H1 (cell line): ENCODE measurements around the gene UBXN11. TPM values are rescaled to one million over a fixed set of nuclear protein-coding genes. Genes with fewer than 3 reads are reported as not detected.

Experiments used
- CTCF ChIA-PET: fragments of 300-600 bp; sonication (Branson Sonifier 250); formaldehyde crosslinking; loops from one replicate; lab custom pipeline; 2021; ENCODE audit not compliant: partially characterized antibody; lab: Charles Lee
- POLR2A ChIA-PET: fragments of 300-600 bp; sonication (Branson Sonifier 250); formaldehyde crosslinking; loops from one replicate; lab custom pipeline; 2021; ENCODE audit warnings: inconsistent platforms; ENCODE audit not compliant: partially characterized antibody; lab: Charles Lee
- DNase-seq, 2 experiments: peaks; one replicate each; pipeline versions ENCODE4 v3.0.0 to v3.0.0-alpha.2; 2010 to 2022; ENCODE audit warnings: low spot score in 2 of 2, low read depth in 1 of 2, mixed read lengths in 1 of 2
- FAIRE-seq: peaks from 2 replicates; lab custom pipeline; 2011; peaks lifted over from hg19 to GRCh38; lab: Jason Lieb, UNC
- H2AFZ ChIP-seq: 2 replicates; pipeline ENCODE4 v1.8.1; 2012; ENCODE audit warnings: low read length, inconsistent platforms
- H2AK5ac ChIP-seq: 2 replicates; pipeline ENCODE4 v1.6.1; 2013; ENCODE audit warnings: low read depth, low read length
- H2BK120ac ChIP-seq: replicated peaks from 2 replicates; pipeline ENCODE3; 2013; ENCODE audit warnings: low read depth, low read length, inconsistent platforms
- H2BK12ac ChIP-seq: 2 replicates; pipeline ENCODE4 v1.6.1; 2013; ENCODE audit warnings: low read depth, low read length
- H2BK15ac ChIP-seq: 2 replicates; pipeline ENCODE4 v1.6.1; 2013; ENCODE audit warnings: low read length
- H2BK20ac ChIP-seq: 2 replicates; pipeline ENCODE4 v1.6.1; 2013; ENCODE audit warnings: low read length
- H2BK5ac ChIP-seq: 2 replicates; pipeline ENCODE4 v1.6.1; 2013; ENCODE audit warnings: low read depth, low read length
- H3K14ac ChIP-seq: 2 replicates; pipeline ENCODE4 v1.6.1; 2013; ENCODE audit warnings: inconsistent platforms; ENCODE audit not compliant: insufficient read length
- H3K18ac ChIP-seq: 2 replicates; pipeline ENCODE4 v1.6.1; 2013; ENCODE audit warnings: low read length; ENCODE audit errors: extremely low read depth
- H3K23ac ChIP-seq: 2 replicates; pipeline ENCODE4 v1.6.1; 2013; ENCODE audit warnings: inconsistent platforms; ENCODE audit not compliant: insufficient read length
- H3K23me2 ChIP-seq: 2 replicates; pipeline ENCODE4 v1.6.1; 2013; ENCODE audit warnings: low read depth, low read length
- H3K27ac ChIP-seq: 2 replicates; pipeline ENCODE4 v1.6.1; 2011; ENCODE audit warnings: low read depth, low read length, inconsistent platforms
- H3K27me3 ChIP-seq, 4 experiments: replicated peaks in 1 of 4; 1 replicate in 1 of 4; 2 replicates in 3 of 4; pipeline versions ENCODE4 v1.6.1 to v1.8.1; 2011 to 2013; ENCODE audit warnings: low read length in 3 of 4, mild to moderate bottlenecking in 3 of 4, inconsistent platforms in 2 of 4, mixed read lengths in 2 of 4, moderate library complexity in 1 of 4; ENCODE audit not compliant: control insufficient read depth in 3 of 4, insufficient read depth in 3 of 4; ENCODE audit errors: extremely low read depth in 1 of 4
- H3K36me3 ChIP-seq, 4 experiments: 2 replicates each; pipeline versions ENCODE4 v1.6.1 to v1.8.1; 2011 to 2013; ENCODE audit warnings: mild to moderate bottlenecking in 4 of 4, low read length in 3 of 4, moderate library complexity in 2 of 4, control low read depth in 1 of 4, inconsistent platforms in 1 of 4; ENCODE audit not compliant: insufficient read depth in 4 of 4, control insufficient read depth in 2 of 4
- H3K4ac ChIP-seq: replicated peaks from 2 replicates; pipeline ENCODE3; 2013; ENCODE audit warnings: low read length, low read depth, mixed read lengths, inconsistent platforms; ENCODE audit not compliant: insufficient read length
- H3K4me1 ChIP-seq, 4 experiments: replicated peaks in 1 of 4; 1 replicate in 1 of 4; 2 replicates in 3 of 4; pipeline versions ENCODE4 v1.6.1 to v1.8.1; 2011 to 2013; ENCODE audit warnings: low read length in 3 of 4, inconsistent platforms in 2 of 4, mixed read lengths in 1 of 4; ENCODE audit not compliant: insufficient read depth in 4 of 4, control insufficient read depth in 3 of 4
- H3K4me2 ChIP-seq, 2 experiments: 2 replicates each; pipeline versions ENCODE4 v1.6.1 to v1.8.1; 2011 to 2013; ENCODE audit warnings: low read depth in 2 of 2, low read length in 2 of 2, control low read depth in 1 of 2, inconsistent platforms in 1 of 2, mild to moderate bottlenecking in 1 of 2; ENCODE audit not compliant: insufficient read depth in 1 of 2
- H3K4me3 ChIP-seq, 4 experiments: fragments of 200-600, 300-600 bp in 1 of 4; sonication (generic), shearing (Covaris generic), sonication (Bioruptor Twin) in 1 of 4; 2 replicates each; pipeline versions ENCODE4 v1.5.1 to v1.8.1; 2011 to 2016; ENCODE audit warnings: low read length in 4 of 4, low read depth in 3 of 4, control low read depth in 2 of 4, inconsistent platforms in 2 of 4, mild to moderate bottlenecking in 2 of 4, mixed read lengths in 1 of 4, moderate library complexity in 1 of 4; ENCODE audit not compliant: insufficient read depth in 2 of 4; ENCODE audit errors: extremely low read depth in 1 of 4
- H3K56ac ChIP-seq: replicated peaks from 2 replicates; pipeline ENCODE3; 2013; ENCODE audit warnings: low read depth, mild to moderate bottlenecking, mixed read lengths, low read length, inconsistent platforms; ENCODE audit not compliant: insufficient read length
- H3K79me1 ChIP-seq: 2 replicates; pipeline ENCODE4 v1.6.1; 2013; ENCODE audit warnings: low read depth, low read length, control low read depth
- H3K79me2 ChIP-seq, 2 experiments: 2 replicates each; pipeline versions ENCODE4 v1.6.1 to v1.8.1; 2012 to 2013; ENCODE audit warnings: low read length in 2 of 2, mild to moderate bottlenecking in 2 of 2, inconsistent platforms in 1 of 2; ENCODE audit not compliant: insufficient read depth in 2 of 2, control insufficient read depth in 1 of 2
- H3K9ac ChIP-seq, 4 experiments: replicated peaks in 1 of 4; 1 replicate in 1 of 4; 2 replicates in 3 of 4; pipeline versions ENCODE4 v1.6.1 to v1.8.1; 2011 to 2013; ENCODE audit warnings: low read depth in 3 of 4, low read length in 3 of 4, control low read depth in 2 of 4, mild to moderate bottlenecking in 2 of 4, moderate library complexity in 2 of 4, inconsistent platforms in 1 of 4; ENCODE audit errors: extremely low read depth in 1 of 4
- H3K9me3 ChIP-seq, 2 experiments: 2 replicates each; pipeline versions ENCODE4 v1.6.1 to v1.8.1; 2012 to 2013; ENCODE audit warnings: mild to moderate bottlenecking in 2 of 2, moderate library complexity in 2 of 2, control low read depth in 1 of 2, inconsistent platforms in 1 of 2, low read depth in 1 of 2, low read length in 1 of 2, mixed read lengths in 1 of 2; ENCODE audit not compliant: insufficient read depth in 2 of 2
- H4K20me1 ChIP-seq, 2 experiments: replicated peaks in 1 of 2; 2 replicates each; pipeline versions ENCODE3 to v1.8.1; 2011 to 2013; ENCODE audit warnings: inconsistent platforms in 2 of 2, low read length in 2 of 2, mild to moderate bottlenecking in 1 of 2; ENCODE audit not compliant: insufficient read depth in 2 of 2, control insufficient read depth in 1 of 2
- H4K5ac ChIP-seq: 2 replicates; pipeline ENCODE4 v1.6.1; 2013; ENCODE audit warnings: low read length, low read depth, mixed read lengths, inconsistent platforms; ENCODE audit not compliant: insufficient read length
- H4K8ac ChIP-seq: 2 replicates; pipeline ENCODE4 v1.8.0; 2013; ENCODE audit warnings: mild to moderate bottlenecking, moderate library complexity, low read length, inconsistent platforms; ENCODE audit not compliant: insufficient read depth; ENCODE audit errors: extremely low read depth
- H4K91ac ChIP-seq: replicated peaks from 2 replicates; pipeline ENCODE3; 2013; ENCODE audit warnings: low read length, mixed read lengths, inconsistent platforms; ENCODE audit not compliant: insufficient read length
- WGBS, 2 experiments: shearing (Covaris generic) in 1 of 2; methylation state at CpG; one replicate each; pipeline versions ENCODE4 v1.1.6 to v1.1.7; 2013 to 2015; ENCODE audit warnings: low lambda C conversion rate in 2 of 2, mixed read lengths in 2 of 2, inconsistent platforms in 1 of 2, low coverage in 1 of 2, missing lambda C conversion rate in 1 of 2; ENCODE audit not compliant: insufficient replicate concordance in 2 of 2, insufficient coverage in 1 of 2, insufficient read length in 1 of 2; ENCODE audit errors: extremely low coverage in 1 of 2, missing lambda C conversion rate in 1 of 2; 5-methylcytosine and 5-hydroxymethylcytosine counted together
- polyA plus RNA-seq, 7 experiments: library from polyadenylated mRNA; depleted of rRNA in 3 of 7; stranded (reverse) in 5 of 7; unstranded in 2 of 7; fragments of >200 nt in 5 of 7; fragments of 200-250 nt in 2 of 7; gene quantifications; 1 replicate in 5 of 7; 2 replicates in 1 of 7; 4 replicates in 1 of 7; pipeline versions ENCODE4 v1.2.1 to v1.2.3, GENCODE V29; 2011 to 2013; ENCODE audit warnings: missing spikeins in 2 of 7, mixed read lengths in 2 of 7
- total RNA-seq: library from RNA; stranded (reverse); fragmentation: NEBNext Ultra II Directional; extraction: Animal tissue kit (Norgen Biotek cat#: 25700); gene quantifications from 2 replicates; pipeline ENCODE4 v1.2.1, GENCODE V29; 2021

UBXN11 gene
- total and polyA plus RNA-seq, 2 of the 8 experiments (the other 6 are each of a cell fraction or from before 2014, with no cell fraction given): 6.3 to 10.4 TPM

DNA sequence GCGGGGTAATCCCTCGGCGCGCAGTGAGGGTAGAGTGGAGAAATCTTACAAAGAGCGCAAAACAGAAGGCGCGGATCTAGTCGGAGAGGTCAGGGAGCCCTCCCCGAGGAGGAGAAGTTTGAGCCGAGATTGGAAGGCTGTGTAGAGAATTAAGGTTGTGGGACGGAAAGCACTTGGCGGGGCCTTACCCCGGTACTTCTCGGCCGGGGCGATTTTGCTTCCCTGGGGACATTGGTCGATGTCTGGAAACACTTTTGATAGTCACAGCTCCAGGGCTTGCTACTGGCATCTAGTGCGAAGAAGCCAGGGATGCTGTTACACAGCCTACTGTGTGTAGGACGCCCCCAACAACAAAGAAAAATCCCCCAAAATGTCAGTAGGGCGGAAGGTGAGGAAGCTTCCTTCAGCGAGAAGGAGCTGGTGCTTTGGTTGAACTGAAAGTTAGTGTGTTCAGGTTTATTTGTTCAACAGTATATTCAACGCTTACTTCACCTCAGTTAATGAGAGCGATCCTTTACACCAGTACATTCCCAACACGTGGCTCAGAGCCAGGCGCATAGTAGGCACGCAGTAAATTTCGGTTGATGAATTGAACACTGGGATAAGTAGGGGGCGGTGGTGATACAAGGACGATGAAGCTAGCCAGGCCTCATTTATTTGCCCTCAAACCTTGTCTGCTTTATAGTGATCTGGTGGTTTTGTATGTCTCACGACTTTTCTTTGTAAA lies 71.6 kb downstream of the UBXN11 start:
- H2BK15ac ChIP-seq: no peak overlapping the region
- H3K79me1 ChIP-seq: peaks cover 9% of the 10 kb centered on the region
- peak overlapping the region; percentile 54; the same call in 1 of the 2 replicates for H2AFZ ChIP-seq
- H3K4me1 ChIP-seq: peaks cover 2 to 6% (median 4%) of the 10 kb centered on the region in 4 experiments; a peak in 6 of 7 replicates
- peak overlapping the region; percentile 39; the same call in 1 of the 2 replicates for H3K27ac ChIP-seq
- H3K23ac ChIP-seq: no peak overlapping the region
- H3K18ac ChIP-seq: peak overlapping the region; percentile 26; the same call in 1 of the 2 replicates
- DNase-seq: no peak
- no peak overlapping the region for H3K14ac ChIP-seq
- peak overlapping the region; percentile 0 for H2BK12ac ChIP-seq
- H3K4me2 ChIP-seq: peak overlapping the region; percentile 87 to 98
- ChIA-PET CTCF (interaction anchor here (0.5 to 6.5 kb wide), 39 partner anchors 9 to 442 kb away, joined by 3 to 69 read pairs (median 4); partner anchors contain the start of genes C1orf232, CATSPER4, CD52 and CNKSR1), POLR2A (interaction anchor here (0.6 to 1.9 kb wide), 15 partner anchors 10 to 238 kb away, joined by 3 to 7 read pairs (median 3); partner anchors contain the start of genes C1orf232, CATSPER4, LIN28A and PDIK1L)
- WGBS, 2 experiments: 3% methylated on average over 30 of the region's 30 CpGs; no CpG with 5 or more reads in 1 of the 2 experiments
- FAIRE-seq: peak; percentile 60
- peaks cover 0 to 5% (median 0%) of the 10 kb centered on the region in 4 experiments; a peak in 1 of 8 replicates for H3K36me3 ChIP-seq
- H2BK120ac ChIP-seq: no peak overlapping the region
- no peaks in the 10 kb centered on the region for H3K9me3 ChIP-seq
- peak overlapping the region; percentile 83 to 98 (median 90) for H3K4me3 ChIP-seq
- no peaks in the 10 kb centered on the region for H3K27me3 ChIP-seq
- peak overlapping the region; percentile 63 to 89 (median 72) for H3K9ac ChIP-seq
- H3K4ac ChIP-seq: peak overlapping the region; percentile 57
- no peak overlapping the region for H2BK20ac ChIP-seq
- H2AK5ac ChIP-seq: 0 out of 2 replicates have a peak overlapping the region, but pooled peaks have one; percentile 4
- H3K56ac ChIP-seq: peak overlapping the region; percentile 42
- H3K79me2 ChIP-seq: peaks cover 5 to 49% of the 10 kb centered on the region in 2 experiments
- H4K20me1 ChIP-seq: peaks cover 4 to 10% of the 10 kb centered on the region in 2 experiments
- peak overlapping the region; percentile 26; the same call in 1 of the 2 replicates for H2BK5ac ChIP-seq
- H4K8ac ChIP-seq: peak overlapping the region; percentile 89; the same call in 1 of the 2 replicates
- peak overlapping the region; percentile 52 for H4K91ac ChIP-seq
- peaks cover 4% of the 10 kb centered on the region; the same call in 1 of the 2 replicates for H3K23me2 ChIP-seq
- H4K5ac ChIP-seq: peak overlapping the region; percentile 50
